Endothelial cell (in vitro differentiated cells): ENCODE measurements around the gene NT5DC1. TPM values are rescaled to one million over a fixed set of nuclear protein-coding genes. Genes with fewer than 3 reads are reported as not detected.

Source experiments
- total RNA-seq: library from RNA; stranded (reverse); fragmentation: NEBNext Ultra II Directional; extraction: Animal tissue kit (Norgen Biotek cat#: 25700); gene quantifications from one replicate; pipeline ENCODE4 v1.2.1, GENCODE V29; 2021; ENCODE audit not compliant: unreplicated experiment

The NT5DC1 gene
- total RNA-seq, 1 donor from 2014 or later: 33.9 TPM

Other genes starting within 250 kb of the NT5DC1 start
- 0.08 TPM for gene FRK, start 40.0 kb upstream of the NT5DC1 start, total RNA-seq
- gene COL10A1, start 25.3 kb downstream of the NT5DC1 start, total RNA-seq: not detected
- gene TSPYL4, start 153.2 kb downstream of the NT5DC1 start, total RNA-seq: 21.1 TPM
- 76.4 TPM for gene TSPYL1, start 179.1 kb downstream of the NT5DC1 start, total RNA-seq